ENCODE data around the gene PPM1E.

GRCh38 chr17:58813712-58814111, 58.1 kb downstream of the PPM1E start:
- TF ChIP-seq CTCF (IDR thresholded peaks at IDR 0.05; ENCODE audit: insufficient read depth, low read length, poor library complexity, severe bottlenecking) (no peak), EZH2phosphoT487 (conservative IDR thresholded peaks at IDR 0.05; ENCODE audit: low read length) (no peak)
